K562 (cell line): Measurements from ENCODE around the gene CLIP2. TPM values are rescaled to one million over a fixed set of nuclear protein-coding genes. Genes with fewer than 3 reads are reported as not detected.

Source experiments
- CBX1 ChIP-seq: sonication (generic); IDR thresholded peaks from 2 replicates; pipeline ENCODE4 v1.6.1; 2016; ENCODE audit warnings: antibody characterized with exemption, low read depth, mild to moderate bottlenecking
- CEBPB ChIP-seq: fragments of 450-650 bp; IDR thresholded peaks from 2 replicates; pipeline ENCODE4 v1.6.1; 2016; ENCODE audit warnings: missing genetic modification characterization, missing compliant biosample characterization
- ETV6 ChIP-seq, 3 experiments: fragments of 150-350 bp in 1 of 3; sonication (generic) in 1 of 3; formaldehyde crosslinking in 1 of 3; IDR thresholded peaks; 2 replicates each; pipeline versions ENCODE4 v1.6.1 to v1.8.0; 2014 to 2022; ENCODE audit warnings: borderline replicate concordance in 2 of 3, low read depth in 2 of 3, antibody characterized with exemption in 1 of 3, low read length in 1 of 3, mild to moderate bottlenecking in 1 of 3, missing genetic modification reagents in 1 of 3
- HSF4 ChIP-seq: fragments of 250-450 bp; sonication (Bioruptor Pico); IDR thresholded peaks from 2 replicates; pipeline ENCODE4 v2.1.2; 2022; ENCODE audit warnings: mild to moderate bottlenecking, moderate library complexity, borderline replicate concordance
- POLR2A ChIP-seq: fragments of 450-650 bp; conservative IDR thresholded peaks from 2 replicates; pipeline ENCODE4 v1.6.1; 2016
- PTBP1 ChIP-seq: fragments of 200-400 bp; formaldehyde crosslinking; IDR thresholded peaks from 2 replicates; pipeline ENCODE4 v1.6.1; 2017; ENCODE audit warnings: low read depth, low read length
- RNF219 ChIP-seq: fragments of 250-450 bp; sonication (Bioruptor Pico); IDR thresholded peaks from 2 replicates; pipeline ENCODE4 v1.5.0; 2022; ENCODE audit warnings: mild to moderate bottlenecking
- SIN3A ChIP-seq, 2 experiments: fragments of 150-350 bp in 1 of 2; IDR thresholded peaks; 2 replicates each; pipeline ENCODE4 v1.6.1; 2011 to 2016; ENCODE audit warnings: borderline replicate concordance in 2 of 2, low read depth in 2 of 2, low read length in 2 of 2, mild to moderate bottlenecking in 2 of 2, moderate library complexity in 2 of 2; ENCODE audit not compliant: control insufficient read depth in 1 of 2
- TCF7 ChIP-seq: sonication (generic); IDR thresholded peaks from 2 replicates; pipeline ENCODE4 v1.6.1; 2016; ENCODE audit warnings: antibody characterized with exemption, borderline replicate concordance
- TCFL5 ChIP-seq: fragments of 250-450 bp; sonication (Bioruptor Pico); conservative IDR thresholded peaks from 2 replicates; pipeline ENCODE4 v1.6.1; 2021; ENCODE audit warnings: mild to moderate bottlenecking, moderate library complexity, matching md5 sums
- TFAP4 ChIP-seq: sonication (generic); formaldehyde crosslinking; IDR thresholded peaks from 2 replicates; pipeline ENCODE4 v1.8.0; 2022; ENCODE audit warnings: missing genetic modification reagents, mild to moderate bottlenecking, moderate library complexity, borderline replicate concordance
- TRIM24 ChIP-seq, 2 experiments: fragments of 450-650 bp; IDR thresholded peaks; 2 replicates each; pipeline ENCODE4 v1.6.1; 2016
- ZBTB33 ChIP-seq: sonication (generic); formaldehyde crosslinking; IDR thresholded peaks from 2 replicates; pipeline ENCODE4 v1.8.1; 2023; ENCODE audit warnings: mild to moderate bottlenecking, missing genetic modification reagents
- ZFP91 ChIP-seq: sonication (generic); formaldehyde crosslinking; IDR thresholded peaks from 2 replicates; pipeline ENCODE4 v1.8.0; 2022; ENCODE audit warnings: mild to moderate bottlenecking, missing genetic modification reagents
- ZKSCAN1 ChIP-seq: fragments of 150-350 bp; IDR thresholded peaks from 2 replicates; pipeline ENCODE4 v1.6.1; 2016; ENCODE audit warnings: low read depth, low read length
- polyA plus RNA-seq, 8 experiments: library from polyadenylated mRNA; depleted of rRNA in 4 of 8; stranded (reverse) in 5 of 8; unstranded in 3 of 8; fragments of >200 nt; fragmentation: Nextera tagmentation in 2 of 8; fragmentation: Illumina TruSeq in 1 of 8; extraction: Ambion mirVana in 2 of 8; extraction: Trizol in 1 of 8; gene quantifications; 2 replicates each; pipeline versions ENCODE4 v1.2.1 to v1.2.3, GENCODE V29; 2011 to 2014; ENCODE audit warnings: inconsistent platforms in 1 of 8, missing spikeins in 1 of 8
- total RNA-seq, 7 experiments: library from RNA; depleted of rRNA in 6 of 7; stranded (reverse); fragments of >200 nt in 6 of 7; fragmentation: Illumina TruSeq in 2 of 7; extraction: Trizol in 2 of 7; gene quantifications; 2 replicates each; pipeline versions ENCODE4 v1.2.1 to v1.2.3, GENCODE V29; 2011 to 2021; ENCODE audit warnings: low replicate concordance in 1 of 7

CLIP2 gene
- total and polyA plus RNA-seq, 9 of the 15 experiments (the other 6 are each of a cell fraction or from before 2014, with no cell fraction given): 0.07 to 5.4 (median 2.1) TPM

GRCh38 chr7:74254129-74254857, 34.9 kb upstream of the CLIP2 start, which contains the start of gene RFC2 (continued):
- TF ChIP-seq ZBTB33 (CRISPR knock-in tag) (peak; percentile 57), CEBPB (tag) (no peak), CBX1 (peak; percentile 81), ZFP91 (CRISPR knock-in tag) (no peak; the same call in 1 of the 2 replicates), TCFL5 (CRISPR knock-in tag) (no peak), SIN3A (IDR thresholded peaks at IDR 0.05; ENCODE audit: borderline replicate concordance in 2 of 2, control insufficient read depth in 1 of 2, low read depth in 2 of 2, low read length in 2 of 2) (peak; percentile 85 to 89; a peak in 3 of 4 replicates), ETV6 (IDR thresholded peaks at IDR 0.05; ENCODE audit: borderline replicate concordance in 1 of 2, low read depth in 2 of 2, low read length in 1 of 2) (no peak), ETV6 (CRISPR knock-in tag; IDR thresholded peaks at IDR 0.05; ENCODE audit: borderline replicate concordance) (no peak), PTBP1 (no peak), TCF7 (0 out of 2 replicates have a peak, but pooled peaks have one; percentile 58), TFAP4 (CRISPR knock-in tag) (peak; percentile 93), TRIM24 (IDR thresholded peaks at IDR 0.05) (peak in 1 of 2 experiments; percentile 83; a peak in 2 of 4 replicates), POLR2A (peak; percentile 92), HSF4 (CRISPR knock-in tag) (no peak), ZKSCAN1 (peak; percentile 66; the same call in 1 of the 2 replicates), RNF219 (no peak)
